Endothelial cell of umbilical vein (primary cell): Measurements from ENCODE around the gene PIEZO2. TPM values are rescaled to one million over a fixed set of nuclear protein-coding genes. Genes with fewer than 3 reads are reported as not detected.
"Not testable (repeated sequence)": the region's sequence is repeated elsewhere in the genome, so short reads cannot be mapped to it uniquely, and the experiment has no call there.

Source experiments
- BruUV-seq: library from RNA; stranded (reverse); fragments of 400-500 nt; replicated peaks from 2 replicates; lab custom pipeline; 2021; lab: Mats Ljungman, UMichigan
- CTCF ChIA-PET: fragments of 300-600, 350-600 bp; sonication (Branson Sonifier 250); formaldehyde crosslinking; loops from one replicate; lab custom pipeline; 2021; ENCODE audit warnings: antibody characterized with exemption, inconsistent platforms; lab: Charles Lee
- POLR2A ChIA-PET: fragments of 300-600, 350-600 bp; sonication (Branson Sonifier 250); formaldehyde crosslinking; loops from one replicate; lab custom pipeline; 2021; ENCODE audit warnings: antibody characterized with exemption, inconsistent platforms; lab: Charles Lee
- DNase-seq: peaks from one replicate; pipeline ENCODE4 v3.0.0-alpha.2; 2011; ENCODE audit warnings: low read depth, low spot score
- FAIRE-seq: peaks from 2 replicates; lab custom pipeline; 2011; peaks lifted over from hg19 to GRCh38; lab: Jason Lieb, UNC
- H2AFZ ChIP-seq: 2 replicates; pipeline ENCODE4 v1.6.0; 2012; ENCODE audit warnings: low read depth, low read length, control low read depth, inconsistent platforms
- H3K27ac ChIP-seq: 2 replicates; pipeline ENCODE4 v1.5.1; 2011; ENCODE audit warnings: low read depth, mild to moderate bottlenecking, control low read depth, low read length, moderate library complexity; ENCODE audit not compliant: insufficient read depth
- H3K27me3 ChIP-seq, 2 experiments: 2 replicates each; pipeline versions ENCODE4 v1.6.0 to v1.6.1; 2011; ENCODE audit warnings: low read length in 2 of 2, mixed read lengths in 1 of 2; ENCODE audit not compliant: control insufficient read depth in 2 of 2, insufficient read depth in 2 of 2
- H3K36me3 ChIP-seq, 2 experiments: 2 replicates in 1 of 2; 3 replicates in 1 of 2; pipeline ENCODE4 v1.5.1; 2011; ENCODE audit warnings: low read length in 2 of 2, mild to moderate bottlenecking in 1 of 2, moderate library complexity in 1 of 2; ENCODE audit not compliant: control insufficient read depth in 2 of 2, insufficient read depth in 2 of 2; ENCODE audit errors: extremely low read depth in 1 of 2
- H3K4me1 ChIP-seq: 3 replicates; pipeline ENCODE4 v1.5.1; 2011; ENCODE audit warnings: mild to moderate bottlenecking, low read length; ENCODE audit not compliant: control insufficient read depth, insufficient read depth; ENCODE audit errors: extremely low read depth
- H3K4me2 ChIP-seq: 2 replicates; pipeline ENCODE4 v1.6.1; 2011; ENCODE audit warnings: low read length, control low read depth, mixed read lengths; ENCODE audit not compliant: insufficient read depth
- H3K4me3 ChIP-seq, 3 experiments: fragments of 200-600 bp in 1 of 3; sonication (generic), shearing (Covaris generic) in 1 of 3; replicated peaks in 1 of 3; 2 replicates each; pipeline ENCODE4 v1.5.1; 2011 to 2016; ENCODE audit warnings: control low read depth in 3 of 3, low read length in 3 of 3, mild to moderate bottlenecking in 2 of 3, inconsistent platforms in 1 of 3, low read depth in 1 of 3, moderate library complexity in 1 of 3; ENCODE audit not compliant: insufficient read depth in 1 of 3
- H3K79me2 ChIP-seq: 2 replicates; pipeline ENCODE4 v1.6.0; 2012; ENCODE audit warnings: low read length, inconsistent platforms; ENCODE audit not compliant: control insufficient read depth, insufficient read depth
- H3K9ac ChIP-seq: replicated peaks from 2 replicates; pipeline ENCODE3; 2011; ENCODE audit warnings: low read length, control low read depth; ENCODE audit not compliant: insufficient read depth; ENCODE audit errors: extremely low read depth
- H3K9me1 ChIP-seq: replicated peaks from 3 replicates; pipeline ENCODE4 v1.6.0; 2011; ENCODE audit warnings: mild to moderate bottlenecking, low read length; ENCODE audit not compliant: control insufficient read depth, insufficient read depth; ENCODE audit errors: extremely low read depth
- H3K9me3 ChIP-seq: replicated peaks from 2 replicates; pipeline ENCODE4 v1.5.1; 2012; ENCODE audit warnings: low read length, inconsistent platforms; ENCODE audit not compliant: control insufficient read depth, insufficient read depth
- H4K20me1 ChIP-seq: replicated peaks from 2 replicates; pipeline ENCODE3; 2011; ENCODE audit warnings: mild to moderate bottlenecking, low read length; ENCODE audit not compliant: control insufficient read depth, insufficient read depth; ENCODE audit errors: extremely low read depth
- CTCF ChIP-seq, 2 donors: IDR thresholded peaks; 1 replicate in 1 of 2; 2 replicates in 1 of 2; pipeline ENCODE4 v1.5.1; 2011; ENCODE audit warnings: low read length in 2 of 2, mild to moderate bottlenecking in 2 of 2, moderate library complexity in 2 of 2, control low read depth in 1 of 2, inconsistent platforms in 1 of 2, low read depth in 1 of 2; ENCODE audit not compliant: insufficient read depth in 1 of 2; ENCODE audit errors: extremely low read depth in 1 of 2
- EZH2 ChIP-seq: IDR thresholded peaks from 2 replicates; pipeline ENCODE4 v1.6.1; 2012; ENCODE audit warnings: borderline replicate concordance, low read depth, mild to moderate bottlenecking, moderate library complexity, low read length, inconsistent platforms; ENCODE audit not compliant: severe bottlenecking
- FOS ChIP-seq: IDR thresholded peaks from 2 replicates; pipeline ENCODE4 v1.6.1; 2011; ENCODE audit warnings: mild to moderate bottlenecking, low read length, moderate library complexity, borderline replicate concordance; ENCODE audit not compliant: insufficient read depth
- GATA2 ChIP-seq: IDR thresholded peaks from 2 replicates; pipeline ENCODE4 v1.7.0; 2011; ENCODE audit warnings: low read depth, mild to moderate bottlenecking, moderate library complexity, mixed read lengths, low read length; ENCODE audit not compliant: insufficient read length, insufficient read depth
- JUN ChIP-seq: IDR thresholded peaks from 2 replicates; pipeline ENCODE4 v1.6.1; 2011; ENCODE audit warnings: borderline replicate concordance, low read depth; ENCODE audit not compliant: insufficient read length, insufficient read depth
- MAX ChIP-seq: IDR thresholded peaks from 2 replicates; pipeline ENCODE4 v1.6.1; 2011; ENCODE audit not compliant: insufficient read depth, insufficient read length
- MYC ChIP-seq: IDR thresholded peaks from one replicate; pipeline ENCODE4 v1.6.1; 2011; ENCODE audit warnings: mild to moderate bottlenecking, low read depth, low read length
- POLR2A ChIP-seq: IDR thresholded peaks from 2 replicates; pipeline ENCODE4 v1.6.1; 2012; ENCODE audit warnings: low read depth, mild to moderate bottlenecking, control low read depth, low read length
- POLR2AphosphoS5 ChIP-seq: IDR thresholded peaks from 2 replicates; pipeline ENCODE4 v1.6.1; 2012; ENCODE audit warnings: low read depth, mild to moderate bottlenecking, control low read depth, low read length, moderate library complexity; ENCODE audit not compliant: insufficient read depth
- dilution Hi-C: fragments of 300-500 bp; cut with MboI; formaldehyde crosslinking; loops from one replicate; pipeline ENCODE4 v1.15.0; 2019; ENCODE audit warnings: low sequenced_read_pairs; ENCODE audit not compliant: extremely low pct_ligation_motif_present
- intact Hi-C: fragments of 100-400 bp; cut with micrococcal nuclease; formaldehyde crosslinking; loops from one replicate; pipeline ENCODE4 v1.10.0; 2022
- polyA plus RNA-seq, 4 experiments: library from polyadenylated mRNA; depleted of rRNA in 3 of 4; stranded (reverse) in 3 of 4; unstranded in 1 of 4; fragments of >200 nt; gene quantifications; 2 replicates each; pipeline versions ENCODE4 v1.2.1 to v1.2.3, GENCODE V29; 2011 to 2012; ENCODE audit warnings: missing spikeins in 1 of 4
- total RNA-seq: library from RNA; stranded (reverse); gene quantifications from 2 replicates; pipeline ENCODE4 v1.2.3, GENCODE V29; 2021

Gene PIEZO2
- total and polyA plus RNA-seq, 2 donors (not counting 3 experiments of a cell fraction or from before 2014, with no cell fraction given): 1.7 to 11.2 TPM

DNA sequence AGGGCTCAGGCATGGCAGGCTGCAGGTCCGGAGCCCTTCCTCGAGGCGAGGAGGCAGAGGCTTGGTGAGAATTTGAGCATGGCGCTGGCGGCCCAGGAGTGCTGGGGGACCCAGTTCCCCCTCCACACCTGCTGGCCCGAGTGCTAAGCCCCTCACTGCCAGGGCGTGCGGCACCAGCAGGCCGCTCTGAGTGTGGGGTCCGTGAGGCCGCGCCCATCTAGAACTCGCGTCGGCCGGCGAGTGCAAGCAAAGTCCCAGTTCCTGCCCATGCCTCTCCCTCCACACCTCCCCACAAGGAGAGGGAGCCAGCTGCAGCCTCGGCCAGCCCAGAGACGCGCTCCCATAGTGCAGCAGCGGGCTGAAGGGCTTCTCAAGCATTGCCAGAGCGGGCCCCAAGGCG, 233.0 kb downstream of the PIEZO2 start:
- TF ChIP-seq CTCF (IDR thresholded peaks at IDR 0.05; ENCODE audit: extremely low read depth in 1 of 2, insufficient read depth in 1 of 2, low read depth in 1 of 2, low read length in 2 of 2) (no peak), POLR2AphosphoS5 (no peak), GATA2 (no peak), JUN (no peak), EZH2 (no peak), FOS (no peak), POLR2A (no peak), MAX (no peak), MYC (no peak)
- H3K4me1 ChIP-seq: peaks cover 19% of the 10 kb centered on the region
- H3K27ac ChIP-seq: no peak overlapping the region
- no peaks in the 10 kb centered on the region for H3K79me2 ChIP-seq
- FAIRE-seq: no peak
- H3K9me1 ChIP-seq: no peaks in the 10 kb centered on the region
- H3K27me3 ChIP-seq: no peaks in the 10 kb centered on the region
- no peaks in the 10 kb centered on the region for H4K20me1 ChIP-seq
- ChIA-PET CTCF (interaction anchor here (1.9 kb wide), 1 partner anchor 11 kb away, joined by 14 read pairs; no protein-coding TSS in a partner anchor), POLR2A (no interaction called here)
- dilution Hi-C loops (no loop called here), intact Hi-C loops (no loop called here)
- H3K9me3 ChIP-seq: no peaks in the 10 kb centered on the region
- H2AFZ ChIP-seq: no peak overlapping the region
- no TSS peak for BruUV-seq
- DNase-seq: no peak
- H3K36me3 ChIP-seq: no peaks in the 10 kb centered on the region
- H3K9ac ChIP-seq: no peak overlapping the region
- H3K4me3 ChIP-seq: no peak overlapping the region
- H3K4me2 ChIP-seq: no peak overlapping the region

DNA sequence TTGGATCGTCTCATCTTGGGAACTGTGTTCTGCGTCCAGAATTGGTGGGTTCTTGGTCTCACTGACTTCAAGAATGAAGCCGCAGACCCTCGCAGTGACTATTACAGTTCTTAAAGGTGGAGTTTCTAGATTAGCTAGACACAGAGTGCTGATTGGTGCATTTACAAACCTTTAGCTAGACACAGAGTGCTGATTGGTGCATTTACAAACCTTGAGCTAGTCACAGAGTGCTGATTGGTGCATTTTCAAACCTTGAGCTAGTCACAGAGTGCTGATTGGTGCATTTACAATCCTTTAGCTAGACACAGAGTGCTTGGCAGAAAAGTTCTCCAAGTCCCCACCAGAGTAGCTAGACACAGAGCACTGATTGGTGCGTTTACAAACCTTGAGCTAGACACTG, 233.6 kb downstream of the PIEZO2 start:
- H3K27ac ChIP-seq, H3K4me2 ChIP-seq, H2AFZ ChIP-seq, H3K36me3 ChIP-seq, H3K9me1 ChIP-seq, H3K9me3 ChIP-seq, FAIRE-seq, BruUV-seq, H4K20me1 ChIP-seq, POLR2A ChIA-PET, H3K27me3 ChIP-seq, dilution Hi-C loops, intact Hi-C loops, H3K4me3 ChIP-seq, H3K9ac ChIP-seq, CTCF ChIA-PET, H3K79me2 ChIP-seq, DNase-seq: not testable (repeated sequence)
- peaks cover 19% of the 10 kb centered on the region for H3K4me1 ChIP-seq

- FAIRE-seq, H3K9ac ChIP-seq, H3K9me1 ChIP-seq, H3K4me2 ChIP-seq, H3K4me3 ChIP-seq, H2AFZ ChIP-seq, H3K36me3 ChIP-seq, H3K27ac ChIP-seq, H4K20me1 ChIP-seq, H3K79me2 ChIP-seq, BruUV-seq, H3K27me3 ChIP-seq, dilution Hi-C loops, DNase-seq, H3K9me3 ChIP-seq, POLR2A ChIA-PET: not testable (repeated sequence)
- CTCF ChIA-PET: interaction anchor here (1.3 kb wide), 1 partner anchor 12 kb away, joined by 4 read pairs; no protein-coding TSS in a partner anchor
- intact Hi-C loops: loop anchor here (5.0 kb wide), 1 partner anchor 52 kb away; no protein-coding TSS in a partner anchor
- H3K4me1 ChIP-seq: peaks cover 19% of the 10 kb centered on the region
These were observed 234.8 kb downstream of the PIEZO2 start for GRCh38 chr18:10914610-10915009.
